Parathyroid adenoma (tissue), 2 donors: ENCODE measurements around the gene SLC35G1.
A peak's percentile ranks its signal among the peaks of the same experiment; 100 is the strongest.

ENCODE experiments used
- H2AFZ ChIP-seq: fragments of 300-600 bp; sonication (generic); one replicate; pipeline ENCODE4 v1.7.0; 2017; ENCODE audit warnings: antibody characterized with exemption, mild to moderate bottlenecking
- H3K27ac ChIP-seq: fragments of 300-600 bp; sonication (generic); one replicate; pipeline ENCODE4 v1.7.0; 2017
- H3K27me3 ChIP-seq: fragments of 300-600 bp; sonication (generic); one replicate; pipeline ENCODE4 v1.7.0; 2017; ENCODE audit warnings: low read length; ENCODE audit not compliant: control insufficient read depth, insufficient read depth
- H3K36me3 ChIP-seq: fragments of 300-600 bp; sonication (generic); one replicate; pipeline ENCODE4 v1.7.0; 2017; ENCODE audit warnings: low read length; ENCODE audit not compliant: control insufficient read depth, insufficient read depth
- H3K4me1 ChIP-seq: fragments of 300-600 bp; sonication (generic); one replicate; pipeline ENCODE4 v1.7.0; 2017; ENCODE audit warnings: control low read depth
- H3K4me2 ChIP-seq: fragments of 300-600 bp; sonication (generic); one replicate; pipeline ENCODE4 v1.7.0; 2017; ENCODE audit warnings: low read length
- H3K4me3 ChIP-seq: fragments of 300-600 bp; sonication (generic); one replicate; pipeline ENCODE4 v1.7.0; 2017; ENCODE audit warnings: low read depth, low read length
- H3K79me2 ChIP-seq: fragments of 300-600 bp; sonication (generic); one replicate; pipeline ENCODE4 v1.7.0; 2017; ENCODE audit warnings: control low read depth
- H3K9ac ChIP-seq: fragments of 300-600 bp; sonication (generic); one replicate; pipeline ENCODE4 v1.7.0; 2017; ENCODE audit warnings: mild to moderate bottlenecking
- H3K9me3 ChIP-seq: fragments of 300-600 bp; sonication (generic); one replicate; pipeline ENCODE4 v1.7.0; 2017; ENCODE audit warnings: low read length; ENCODE audit not compliant: control insufficient read depth
- CTCF ChIP-seq: fragments of 300-600 bp; sonication (generic); IDR thresholded peaks from one replicate; pipeline ENCODE4 v1.7.0; 2017; ENCODE audit warnings: antibody characterized with exemption, mild to moderate bottlenecking
- donor health status: primary hyperparathyroidism.

The SLC35G1 gene

GRCh38 chr10:93917821-93918220 lies 24.0 kb downstream of the SLC35G1 start:
- H2AFZ ChIP-seq, result peak overlapping the region; percentile 54
- H3K27me3 ChIP-seq, result no peaks in the 10 kb centered on the region
- H3K4me2 ChIP-seq, result no peak overlapping the region
- H3K27ac ChIP-seq, result no peak overlapping the region
- no peaks in the 10 kb centered on the region for H3K79me2 ChIP-seq
- H3K4me3 ChIP-seq, result peak overlapping the region; percentile 9
- no peak for TF ChIP-seq CTCF
- H3K9me3 ChIP-seq, result no peaks in the 10 kb centered on the region
- H3K4me1 ChIP-seq, result no peaks in the 10 kb centered on the region
- H3K36me3 ChIP-seq, result no peaks in the 10 kb centered on the region
- H3K9ac ChIP-seq, result no peak overlapping the region

GRCh38 chr10:93921338-93921737 lies 27.6 kb downstream of the SLC35G1 start:
- Histone ChIP-seq H3K4me1 (no peaks in the 10 kb centered on the region), H3K9me3 (no peaks in the 10 kb centered on the region), H3K9ac (no peak overlapping the region), H3K79me2 (no peaks in the 10 kb centered on the region), H3K36me3 (no peaks in the 10 kb centered on the region), H3K4me2 (no peak overlapping the region), H3K4me3 (no peak overlapping the region), H3K27me3 (no peaks in the 10 kb centered on the region), H3K27ac (no peak overlapping the region), H2AFZ (no peak overlapping the region)
- TF ChIP-seq CTCF, result peak; percentile 32

DNA sequence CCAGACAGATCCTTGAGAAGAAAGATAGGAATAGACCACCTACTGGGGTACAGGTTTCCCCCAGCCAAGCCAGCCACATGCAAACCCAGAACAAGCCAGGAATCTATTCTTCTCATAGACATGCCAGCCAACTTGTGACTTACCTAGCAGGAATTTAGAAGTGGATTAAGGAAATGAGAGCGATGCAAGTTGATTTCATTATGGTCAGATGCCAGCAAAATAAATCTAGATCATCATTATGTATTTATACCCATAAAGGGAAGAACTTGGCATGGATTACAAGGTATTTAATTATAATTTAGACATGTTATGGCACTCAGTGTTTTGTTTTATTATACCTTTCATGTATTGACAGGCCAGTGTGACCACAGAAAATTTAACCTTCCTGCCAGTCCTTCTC lies 32.8 kb downstream of the SLC35G1 start:
- H3K27ac ChIP-seq, result no peak overlapping the region
- no peak overlapping the region for H3K4me3 ChIP-seq
- H3K9ac ChIP-seq, result no peak overlapping the region
- H3K36me3 ChIP-seq, result no peaks in the 10 kb centered on the region
- no peak overlapping the region for H2AFZ ChIP-seq
- no peaks in the 10 kb centered on the region for H3K27me3 ChIP-seq
- TF ChIP-seq CTCF, result no peak
- no peak overlapping the region for H3K4me2 ChIP-seq
- no peaks in the 10 kb centered on the region for H3K79me2 ChIP-seq
- no peaks in the 10 kb centered on the region for H3K9me3 ChIP-seq
- H3K4me1 ChIP-seq, result no peaks in the 10 kb centered on the region

GRCh38 chr10:93938140-93938539 lies 44.4 kb downstream of the SLC35G1 start:
- Histone ChIP-seq H3K4me3 (no peak overlapping the region), H3K79me2 (no peaks in the 10 kb centered on the region), H3K9ac (no peak overlapping the region), H3K4me2 (no peak overlapping the region), H3K27ac (no peak overlapping the region), H3K36me3 (no peaks in the 10 kb centered on the region), H3K9me3 (no peaks in the 10 kb centered on the region), H3K4me1 (no peaks in the 10 kb centered on the region), H2AFZ (no peak overlapping the region), H3K27me3 (no peaks in the 10 kb centered on the region)
- no peak for TF ChIP-seq CTCF

DNA sequence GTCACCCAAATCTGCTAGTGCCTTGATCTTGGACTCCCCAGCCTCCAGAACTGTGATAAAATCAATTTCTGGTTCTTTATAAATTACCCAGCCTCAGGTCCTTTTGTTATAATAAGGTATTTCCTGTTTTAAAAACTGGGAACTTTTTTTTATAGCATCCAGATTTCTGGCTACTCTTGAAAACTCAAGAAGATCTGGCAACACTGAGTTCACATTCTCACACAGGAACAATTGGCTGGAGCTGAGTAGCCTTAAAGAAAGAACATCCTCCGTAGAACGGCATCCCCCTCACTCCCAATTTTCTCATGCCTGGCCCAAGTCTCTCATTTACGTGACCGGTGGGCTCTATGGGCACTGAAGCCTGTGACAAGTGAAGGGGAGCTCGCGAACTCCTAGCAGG lies 47.1 kb downstream of the SLC35G1 start:
- H3K27ac ChIP-seq, result no peak overlapping the region

More for the DNA sequence above, 47.1 kb downstream of the SLC35G1 start:
- Histone ChIP-seq H3K79me2 (no peaks in the 10 kb centered on the region), H3K36me3 (no peaks in the 10 kb centered on the region), H3K9ac (no peak overlapping the region), H3K27me3 (no peaks in the 10 kb centered on the region), H3K4me3 (no peak overlapping the region), H2AFZ (no peak overlapping the region), H3K4me1 (no peaks in the 10 kb centered on the region), H3K9me3 (no peaks in the 10 kb centered on the region), H3K4me2 (no peak overlapping the region)
- TF ChIP-seq CTCF, result no peak
